Lung (tissue), 12 donors: ENCODE results near the gene CCDC14. TPM values are rescaled to one million over a fixed set of nuclear protein-coding genes. Genes with fewer than 3 reads are reported as not detected.

ENCODE experiments used
- ATAC-seq: fragments of 200-7000 bp; cut with Tn5 transposase; one replicate; pipeline ENCODE4 v1.9.1; 2020; ENCODE audit warnings: moderate number of reproducible peaks; ENCODE audit not compliant: insufficient read depth, low FRiP score
- DNase-seq, 3 donors: peaks; one replicate each; pipeline ENCODE4 v3.0.0-alpha.2; 2013 to 2017
- H3K27ac ChIP-seq, 2 donors: one replicate each; pipeline ENCODE4 v1.5.1; 2013; ENCODE audit warnings: mild to moderate bottlenecking in 2 of 2, moderate library complexity in 2 of 2, control low read depth in 1 of 2, inconsistent platforms in 1 of 2, low read depth in 1 of 2, low read length in 1 of 2
- H3K27me3 ChIP-seq, 3 donors: one replicate each; pipeline ENCODE4 v1.5.1; 2013; ENCODE audit warnings: low read length in 2 of 3; ENCODE audit not compliant: control insufficient read depth in 3 of 3, insufficient read depth in 3 of 3
- H3K36me3 ChIP-seq, 4 donors: one replicate each; pipeline ENCODE4 v1.5.1; 2013; ENCODE audit warnings: low read length in 4 of 4, mild to moderate bottlenecking in 1 of 4, moderate library complexity in 1 of 4; ENCODE audit not compliant: control insufficient read depth in 4 of 4, insufficient read depth in 4 of 4
- H3K4me1 ChIP-seq, 5 donors: one replicate each; pipeline ENCODE4 v1.5.1; 2013; ENCODE audit warnings: low read length in 5 of 5, mild to moderate bottlenecking in 2 of 5, moderate library complexity in 1 of 5; ENCODE audit not compliant: control insufficient read depth in 5 of 5, insufficient read depth in 5 of 5
- H3K4me3 ChIP-seq: one replicate; pipeline ENCODE4 v1.5.1; 2013; ENCODE audit warnings: mild to moderate bottlenecking, control low read depth, moderate library complexity
- H3K9ac ChIP-seq, 2 donors: one replicate each; pipeline ENCODE4 v1.5.1; 2013; ENCODE audit warnings: low read length in 2 of 2, control low read depth in 1 of 2; ENCODE audit not compliant: insufficient read depth in 1 of 2
- H3K9me3 ChIP-seq, 4 donors: one replicate each; pipeline ENCODE4 v1.5.1; 2013; ENCODE audit warnings: low read length in 3 of 4, mild to moderate bottlenecking in 1 of 4, moderate library complexity in 1 of 4; ENCODE audit not compliant: control insufficient read depth in 4 of 4, insufficient read depth in 3 of 4
- CTCF ChIP-seq: IDR thresholded peaks from 2 replicates; pipeline ENCODE4 v1.5.1; 2012; ENCODE audit warnings: mild to moderate bottlenecking; ENCODE audit errors: control extremely low read depth, extremely low read depth
- WGBS, 2 donors: extraction: QIAGEN DNeasy Blood & Tissue Kit; methylation state at CpG; one replicate each; pipeline ENCODE4 v1.1.7; 2013; 5-methylcytosine and 5-hydroxymethylcytosine counted together
- polyA plus RNA-seq, 2 donors: library from polyadenylated mRNA; stranded (reverse); fragments of 200-250 nt; gene quantifications; one replicate each; pipeline ENCODE4 v1.2.1, GENCODE V29; 2013
- total RNA-seq, 2 donors: library from RNA; depleted of rRNA in 1 of 2; stranded (reverse); fragments of >200 nt in 1 of 2; gene quantifications; one replicate each; pipeline ENCODE4 v1.2.1, GENCODE V29; 2014 to 2021
- donor health status: control.
- donor health status: control.
- donor health status: Bipolar disorder and iron deficiency.
- donor health status: healthy.
- donor health status: DM: yes; HTN: yes; CAD: no.

Gene CCDC14
- total and polyA plus RNA-seq, 4 donors: 12.5 to 121 (median 36.6) TPM

- H3K4me1 ChIP-seq: no peaks in the 10 kb centered on the region
- ATAC-seq: no peak
- no peak overlapping the region for H3K4me3 ChIP-seq
- H3K27ac ChIP-seq: no peak overlapping the region
- H3K9me3 ChIP-seq: no peaks in the 10 kb centered on the region
- WGBS, 2 donors: 64 to 74% methylated on average over 2 of the region's 2 CpGs
- H3K27me3 ChIP-seq: no peaks in the 10 kb centered on the region
- DNase-seq: peak in 2 of 3 donors; percentile 18 to 28
- peaks cover 2 to 38% (median 18%) of the 10 kb centered on the region in 4 donors for H3K36me3 ChIP-seq
- no peak for TF ChIP-seq CTCF
- no peak overlapping the region for H3K9ac ChIP-seq
These were observed 19.9 kb downstream of the CCDC14 start for GRCh38 chr3:123941121-123941520.

GRCh38 chr3:123939706-123940105 is 21.3 kb downstream of the CCDC14 start:
- no peaks in the 10 kb centered on the region for H3K27me3 ChIP-seq

GRCh38 chr3:123936400-123936799 is 24.6 kb downstream of the CCDC14 start:
- H3K4me3 ChIP-seq: no peak overlapping the region
- H3K27me3 ChIP-seq: no peaks in the 10 kb centered on the region
- DNase-seq (no peak), ATAC-seq (no peak)
- peaks cover 0 to 38% (median 4%) of the 10 kb centered on the region in 4 donors for H3K36me3 ChIP-seq
- H3K4me1 ChIP-seq: no peaks in the 10 kb centered on the region
- H3K9ac ChIP-seq: no peak overlapping the region
- 86 to 88% methylated on average over 2 of the region's 2 CpGs for WGBS, 2 donors
- peaks cover 0 to 2% (median 0%) of the 10 kb centered on the region in 4 donors for H3K9me3 ChIP-seq
- no peak for TF ChIP-seq CTCF
- no peak overlapping the region for H3K27ac ChIP-seq

More at GRCh38 chr3:123939706-123940105, 21.3 kb downstream of the CCDC14 start:
- Histone ChIP-seq H3K27ac (no peak overlapping the region), H3K4me3 (no peak overlapping the region), H3K4me1 (no peaks in the 10 kb centered on the region), H3K9me3 (no peaks in the 10 kb centered on the region), H3K9ac (no peak overlapping the region), H3K36me3 (peaks cover 2 to 36% (median 18%) of the 10 kb centered on the region in 4 donors)
- ATAC-seq (no peak), DNase-seq (no peak)
- WGBS, 2 donors: 86 to 92% methylated on average over 2 of the region's 2 CpGs
- no peak for TF ChIP-seq CTCF

GRCh38 chr3:123935830-123936229 is 25.2 kb downstream of the CCDC14 start:
- no peak for TF ChIP-seq CTCF
- Histone ChIP-seq H3K9me3 (peaks cover 0 to 2% (median 0%) of the 10 kb centered on the region in 4 donors), H3K27me3 (no peaks in the 10 kb centered on the region), H3K4me1 (no peaks in the 10 kb centered on the region), H3K27ac (no peak overlapping the region), H3K36me3 (peaks cover 0 to 40% (median 4%) of the 10 kb centered on the region in 4 donors), H3K4me3 (no peak overlapping the region), H3K9ac (no peak overlapping the region)
- no peak for ATAC-seq
- DNase-seq: no peak
